SKM-1 treated with dmso at 0.1 percent for 144 hours (cell line): ENCODE data around the gene CHIC2.

Source experiments
- DNase-seq: peaks from one replicate; lab custom pipeline; 2025; ENCODE audit not compliant: unreplicated experiment; lab: John Stamatoyannopoulos, UW

Gene CHIC2

DNA sequence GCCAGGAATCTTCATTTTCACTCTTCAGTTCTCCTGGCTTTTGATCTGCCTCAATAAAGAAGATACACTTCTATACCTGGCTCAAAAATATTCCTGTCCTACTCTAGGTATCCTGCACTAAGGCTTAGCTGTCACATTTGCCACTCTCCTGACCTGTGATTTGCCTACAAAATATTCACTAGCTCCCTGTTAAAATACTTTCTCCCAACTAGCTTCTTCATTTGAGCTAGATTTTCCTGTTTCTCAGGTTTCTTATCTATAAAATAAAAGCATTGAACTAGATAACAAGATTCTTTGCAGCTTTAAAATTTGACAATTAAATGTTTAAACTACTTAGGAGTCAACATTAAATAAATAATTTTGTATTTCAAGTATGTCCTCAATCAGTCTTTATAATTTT is 53.2 kb downstream of the CHIC2 start:
- DNase-seq, result no peak

DNA sequence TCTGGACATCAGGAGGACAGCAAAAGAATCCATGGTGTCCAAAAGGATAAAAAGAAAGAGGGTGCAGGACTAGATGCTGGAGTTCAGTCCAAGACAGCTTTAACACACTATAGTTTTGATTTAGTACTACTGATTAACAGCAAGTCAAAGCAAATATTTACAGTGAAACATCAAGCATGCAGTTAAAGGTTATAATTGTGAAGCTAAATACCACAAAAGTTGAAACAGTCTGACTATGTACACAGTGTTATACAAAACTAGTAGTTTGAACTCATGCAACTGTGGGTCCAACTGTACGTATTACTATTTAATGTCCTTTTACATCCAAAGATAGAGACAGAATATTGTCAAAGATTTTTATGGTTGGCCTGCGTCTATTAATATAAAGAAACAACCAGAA is 57.6 kb downstream of the CHIC2 start:
- no peak for DNase-seq

DNA sequence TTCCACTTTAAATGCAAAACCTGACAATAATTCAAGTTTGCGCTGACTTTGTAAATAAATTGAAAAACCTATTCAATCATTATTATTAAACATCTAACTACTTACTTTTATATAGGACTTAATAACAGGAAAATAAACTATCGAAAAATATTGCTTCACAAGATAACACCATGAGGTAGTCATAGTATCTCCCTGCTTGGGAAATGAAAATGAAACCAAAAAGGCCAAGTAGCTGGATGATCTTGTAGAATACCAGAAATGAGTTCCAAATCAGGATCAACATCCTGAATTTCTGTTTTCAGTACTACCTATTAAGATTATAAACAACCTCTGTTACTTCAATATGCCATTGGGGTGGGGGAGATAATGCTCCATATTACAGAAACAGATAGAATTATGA is 58.9 kb downstream of the CHIC2 start:
- DNase-seq, result no peak

DNA sequence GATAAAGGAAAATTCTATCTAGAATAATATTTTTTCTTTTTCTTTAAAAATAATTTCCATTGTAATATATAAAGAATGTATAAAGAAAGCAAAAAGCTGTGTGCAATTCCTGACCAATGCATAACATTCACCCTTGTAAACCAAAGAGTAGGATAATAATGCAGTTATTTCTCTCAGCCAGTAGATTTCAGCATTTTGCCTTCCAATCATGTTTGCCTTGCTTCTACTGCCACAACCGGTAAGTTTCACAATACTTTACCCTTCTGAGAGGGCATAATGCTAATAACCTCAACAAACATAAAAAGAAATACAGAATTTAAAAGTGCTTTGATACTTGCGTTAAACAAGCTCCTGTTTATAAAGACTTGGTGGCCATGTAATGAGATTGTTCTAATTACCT is 59.9 kb downstream of the CHIC2 start:
- no peak for DNase-seq

DNA sequence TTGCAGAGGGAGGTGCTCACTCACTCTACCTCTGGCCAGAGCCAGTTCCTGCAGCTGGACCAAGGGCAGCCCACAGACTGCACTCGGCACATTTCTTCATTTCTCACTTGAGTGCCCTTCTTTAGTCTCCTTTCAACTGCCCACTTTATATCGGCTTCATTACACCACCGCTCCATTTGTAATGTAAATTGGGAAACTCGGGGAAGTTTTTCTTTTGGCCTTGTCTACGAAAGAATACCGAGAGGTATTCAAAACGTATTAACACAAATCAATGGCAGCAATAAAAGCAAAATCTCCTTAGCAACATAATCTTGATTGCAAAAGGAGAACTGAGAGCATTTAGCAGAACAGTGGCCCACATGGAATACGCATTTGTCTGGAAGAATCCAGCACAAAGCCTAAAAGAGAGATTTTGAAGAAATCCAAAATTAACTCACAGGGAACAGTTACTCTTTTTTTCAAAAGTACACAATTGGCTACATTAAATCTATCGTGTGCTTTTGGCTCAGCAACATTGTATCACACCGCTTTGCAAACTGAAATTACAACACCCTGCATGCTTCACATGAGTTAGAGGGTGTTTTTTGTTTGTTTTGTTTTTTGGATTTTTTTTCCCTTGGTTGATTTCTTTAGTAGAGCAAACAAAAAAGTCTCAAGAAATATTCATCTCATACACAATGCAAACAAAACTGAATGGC is 62.6 kb downstream of the CHIC2 start:
- no peak for DNase-seq

DNA sequence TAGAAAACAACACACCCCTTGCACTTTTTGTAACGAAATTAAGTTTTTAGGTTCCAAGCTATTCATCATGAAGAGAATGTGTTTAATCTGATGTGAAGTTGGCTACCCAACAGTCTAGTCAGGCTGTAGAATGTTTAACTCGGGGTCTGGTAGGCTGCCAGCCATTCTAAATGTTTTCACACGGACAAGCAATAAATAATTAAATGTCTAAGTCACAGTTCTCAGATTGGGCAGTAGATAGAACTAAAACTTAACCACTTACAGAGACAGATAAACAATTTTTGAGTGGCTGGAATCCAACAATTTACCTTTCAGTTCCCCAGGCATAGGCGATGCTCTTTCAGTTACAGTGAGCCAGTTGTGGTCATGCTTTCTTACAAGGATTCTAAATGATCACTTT is 66.5 kb downstream of the CHIC2 start:
- DNase-seq, result no peak

DNA sequence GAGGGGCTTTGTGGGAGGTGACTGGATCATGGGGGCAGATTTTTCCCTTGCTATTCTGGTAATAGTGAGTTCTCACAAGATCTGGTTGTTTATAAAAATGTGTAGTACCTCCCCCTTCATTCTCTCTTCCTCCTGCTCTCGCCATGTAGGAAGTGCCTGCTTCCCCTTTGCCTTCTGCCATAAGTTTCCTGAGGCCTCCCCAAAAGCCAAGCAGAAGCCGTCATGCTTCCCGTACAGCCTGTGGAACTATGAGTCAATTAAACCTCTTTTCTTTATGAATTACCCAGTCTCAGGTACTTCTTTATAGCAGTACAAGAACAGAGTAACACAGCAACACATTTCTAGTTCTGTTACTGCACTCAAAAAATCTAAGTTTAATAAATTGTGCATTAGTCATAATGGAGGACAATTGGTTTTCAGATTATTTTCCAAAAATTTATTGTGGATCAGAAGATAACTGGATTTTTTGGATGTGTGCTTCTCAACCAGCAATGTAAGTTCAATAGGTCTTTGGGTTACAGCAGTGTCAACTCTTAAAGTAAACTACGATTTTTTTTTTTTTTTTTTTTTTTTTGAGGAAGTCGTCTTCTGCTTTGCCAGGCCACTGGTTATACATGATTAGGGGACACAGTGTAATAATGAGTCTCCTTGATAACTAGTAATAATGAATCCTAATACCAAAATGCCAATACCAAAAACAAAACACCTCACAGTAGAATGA is 69.9 kb downstream of the CHIC2 start:
- no peak for DNase-seq

DNA sequence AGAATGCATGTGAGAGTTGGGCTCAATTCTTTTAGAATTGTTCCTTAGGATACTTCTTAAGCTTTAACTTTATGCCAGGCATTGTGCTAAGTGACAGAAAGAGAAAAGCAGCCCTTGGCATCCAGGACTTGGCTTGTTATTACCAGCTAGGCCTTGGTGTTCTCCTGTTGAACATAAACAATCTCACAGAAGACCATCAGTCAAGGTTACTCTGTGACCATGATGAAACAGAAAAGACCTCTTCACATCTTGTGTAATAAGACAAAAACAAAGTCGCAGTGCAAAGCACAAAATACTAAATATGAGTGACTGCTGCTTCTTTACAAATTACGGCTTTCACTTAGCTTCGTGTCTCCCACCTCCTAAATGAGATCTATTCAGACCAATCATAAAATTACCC is 71.6 kb downstream of the CHIC2 start:
- DNase-seq, result no peak

DNA sequence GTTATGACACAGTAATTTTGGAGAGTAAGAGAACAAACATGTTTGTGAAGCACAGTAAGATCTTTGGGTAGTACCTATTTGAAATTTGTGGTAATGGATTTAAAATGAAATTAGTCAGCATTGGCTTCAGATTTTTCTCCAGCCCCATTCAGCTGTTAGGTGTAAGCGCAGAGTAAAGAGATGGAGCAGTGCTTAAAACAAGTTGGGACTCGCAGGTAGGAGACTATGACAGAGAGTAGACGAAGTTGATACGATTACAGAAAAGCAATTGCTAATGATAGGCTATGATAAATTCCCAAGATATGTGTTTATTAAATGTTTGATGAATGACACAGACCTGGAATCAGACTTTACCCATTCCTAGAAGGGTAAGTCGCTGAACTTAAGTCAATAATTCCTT is 72.6 kb downstream of the CHIC2 start:
- DNase-seq, result no peak

DNA sequence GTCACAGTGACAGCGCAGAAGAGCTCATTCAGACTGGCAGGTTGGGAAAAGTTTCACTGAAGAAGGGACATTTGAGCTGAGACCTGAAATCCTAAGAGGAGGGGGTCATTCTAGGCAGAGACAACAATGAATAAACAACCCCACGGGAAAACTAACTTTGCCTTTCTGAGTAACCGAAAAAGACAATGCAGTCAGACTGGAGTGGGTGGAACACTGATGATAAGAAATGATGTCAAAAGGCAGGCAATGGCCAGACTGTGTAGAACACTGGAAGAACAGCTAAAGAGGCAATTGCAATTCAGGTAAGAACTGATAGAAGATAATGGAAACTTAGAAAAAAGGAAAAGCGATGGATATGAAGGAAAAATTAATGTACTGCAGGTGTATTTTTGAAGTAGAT is 73.8 kb downstream of the CHIC2 start:
- DNase-seq, result no peak

DNA sequence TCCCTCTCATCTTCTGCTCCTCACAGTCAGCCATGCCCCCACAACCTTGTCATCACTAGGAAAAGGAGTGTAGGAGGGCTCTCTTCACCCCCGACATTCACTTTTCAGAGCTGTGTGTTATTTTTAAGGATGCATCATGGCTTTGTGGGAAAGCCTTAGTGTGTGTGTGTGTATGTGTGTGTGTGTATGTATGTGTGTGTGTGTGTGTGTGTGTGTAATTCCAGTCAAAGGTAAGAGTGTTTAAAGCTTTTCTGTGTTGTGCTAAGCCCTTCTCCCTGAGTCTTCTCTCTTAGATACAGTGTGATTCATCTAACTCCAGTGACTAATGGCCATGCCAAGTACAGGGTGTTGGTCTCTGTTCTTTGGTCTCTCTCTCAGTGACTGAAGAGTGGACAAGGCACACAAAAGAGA is 76.6 kb downstream of the CHIC2 start:
- DNase-seq, result no peak

DNA sequence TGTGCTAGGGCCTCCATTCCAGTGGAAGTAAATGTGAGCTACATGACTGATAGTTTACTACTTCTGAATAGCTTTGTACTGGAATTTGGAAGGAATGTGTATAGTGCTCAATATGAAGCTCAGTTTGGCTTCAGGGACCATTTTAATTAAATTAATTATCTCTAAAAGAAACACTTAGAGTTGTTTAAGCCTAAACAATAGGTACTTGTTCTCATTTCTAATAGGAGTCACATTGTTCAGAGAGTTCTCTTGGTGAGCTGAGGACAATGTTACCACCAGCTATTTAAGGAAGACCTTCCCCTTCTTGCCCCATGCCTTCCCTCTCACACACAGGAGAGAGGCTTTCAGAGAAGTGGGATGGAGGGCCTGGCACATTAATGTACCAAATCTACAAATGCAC is 78.3 kb downstream of the CHIC2 start:
- no peak for DNase-seq

DNA sequence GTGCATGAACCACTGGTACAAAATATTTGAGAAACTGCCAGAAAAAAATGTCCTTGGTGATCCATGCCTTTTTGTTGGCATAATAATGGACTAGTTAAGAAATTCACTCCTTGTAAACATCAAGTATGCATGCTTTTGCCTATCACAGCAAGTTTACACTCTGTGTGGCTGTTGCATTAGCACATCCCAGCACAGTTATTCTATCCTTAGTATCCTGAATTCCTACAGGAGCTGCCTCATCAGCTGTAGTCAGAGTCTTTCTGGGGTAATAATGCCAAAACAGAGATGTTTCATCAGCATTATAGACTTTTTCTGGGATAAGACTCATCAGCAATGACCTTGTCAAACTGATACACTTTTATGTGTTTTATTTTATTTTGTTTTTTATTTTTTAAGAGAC is 82.8 kb downstream of the CHIC2 start:
- DNase-seq, result no peak

DNA sequence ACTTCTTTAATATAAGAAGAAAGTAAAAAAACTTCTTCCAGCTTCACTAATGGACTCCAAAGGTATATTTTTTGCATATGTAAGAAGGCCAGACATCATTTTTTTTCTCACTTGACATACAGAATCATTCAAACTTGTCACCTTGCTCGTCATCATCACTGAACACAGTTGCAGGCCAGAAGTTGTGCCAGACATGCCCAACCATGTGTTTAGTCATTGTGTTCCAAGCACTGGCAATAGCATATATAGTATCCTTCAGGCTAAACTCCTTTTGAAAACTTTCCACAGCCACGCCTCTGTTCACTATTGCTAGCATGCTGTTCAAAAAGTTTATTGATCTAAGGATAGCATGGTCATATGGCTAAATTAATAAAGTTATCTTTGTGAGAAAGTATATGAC is 83.3 kb downstream of the CHIC2 start:
- no peak for DNase-seq

DNA sequence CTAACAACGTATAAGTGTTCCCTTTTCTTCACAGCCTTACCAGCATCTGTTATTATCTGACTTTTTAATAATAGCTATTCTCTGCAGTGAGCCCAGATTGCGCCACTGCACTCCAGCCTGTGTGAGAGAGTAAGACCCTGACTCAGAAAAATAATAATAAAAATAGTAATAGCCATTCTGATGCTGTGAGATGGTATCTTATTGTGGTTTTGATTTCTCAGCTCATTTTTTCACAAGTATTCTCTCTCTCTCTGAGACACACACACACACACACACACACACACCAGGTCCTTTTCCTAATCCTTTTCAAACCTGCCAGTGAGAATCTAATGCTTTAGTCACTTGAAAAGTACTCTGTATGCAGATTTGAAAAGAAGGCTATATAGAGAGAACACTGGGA is 89.8 kb downstream of the CHIC2 start:
- DNase-seq, result no peak

DNA sequence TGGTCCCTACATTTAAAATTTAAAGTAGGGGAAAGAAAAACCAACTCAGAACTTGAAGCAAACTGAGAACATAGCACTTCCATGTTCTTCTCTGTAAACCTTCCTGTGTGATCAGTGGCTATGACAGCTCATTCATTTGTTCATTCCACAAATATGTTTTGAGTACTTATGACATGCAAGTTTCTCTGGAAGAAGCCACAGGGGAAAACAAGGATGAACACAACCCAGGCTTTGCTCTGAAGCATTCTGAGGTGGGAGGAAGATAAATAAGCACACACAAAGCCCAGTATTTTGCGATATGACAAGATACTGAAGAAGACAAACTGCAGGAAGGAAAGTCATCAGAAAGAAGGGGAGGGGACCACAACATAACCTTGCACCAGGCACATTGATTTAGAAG is 96.4 kb downstream of the CHIC2 start:
- no peak for DNase-seq

DNA sequence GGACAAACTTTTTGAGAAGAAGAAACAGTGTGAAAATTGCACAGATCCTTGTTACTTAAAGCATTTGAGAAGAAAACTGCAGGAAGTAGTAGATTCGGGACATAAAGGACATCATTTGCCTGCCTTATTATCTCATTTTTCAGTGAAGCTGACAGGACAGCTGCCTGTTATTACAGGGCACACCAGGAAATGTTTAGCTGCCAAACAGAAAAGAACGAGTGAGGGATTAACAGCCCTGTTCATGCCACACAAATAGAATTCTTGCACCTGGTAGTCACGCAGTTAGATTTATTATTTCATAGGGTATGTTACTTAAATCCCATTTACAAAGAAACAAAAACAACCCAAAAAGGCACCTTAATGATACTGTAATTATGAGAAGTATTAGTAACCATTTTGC is 100.6 kb downstream of the CHIC2 start:
- DNase-seq, result no peak

DNA sequence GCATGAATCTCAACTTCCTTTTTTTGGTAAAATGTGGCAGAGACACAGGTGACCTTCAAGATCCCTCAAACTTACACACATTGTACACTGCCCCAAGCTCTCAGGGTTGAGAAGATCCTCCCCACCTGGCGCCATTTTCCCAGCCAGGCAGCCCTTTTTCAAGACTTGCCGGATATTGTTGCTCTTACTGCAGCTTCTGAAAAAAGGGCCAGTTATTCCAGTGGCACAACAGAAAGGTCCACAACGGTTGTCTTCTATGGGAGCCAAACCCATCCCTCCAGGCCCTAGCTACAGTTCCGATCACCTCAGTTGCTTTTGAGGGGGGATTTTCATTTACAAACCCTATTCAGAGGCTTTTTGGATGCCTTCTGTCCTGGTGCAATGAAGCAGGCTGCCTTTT is 101.1 kb downstream of the CHIC2 start:
- no peak for DNase-seq

DNA sequence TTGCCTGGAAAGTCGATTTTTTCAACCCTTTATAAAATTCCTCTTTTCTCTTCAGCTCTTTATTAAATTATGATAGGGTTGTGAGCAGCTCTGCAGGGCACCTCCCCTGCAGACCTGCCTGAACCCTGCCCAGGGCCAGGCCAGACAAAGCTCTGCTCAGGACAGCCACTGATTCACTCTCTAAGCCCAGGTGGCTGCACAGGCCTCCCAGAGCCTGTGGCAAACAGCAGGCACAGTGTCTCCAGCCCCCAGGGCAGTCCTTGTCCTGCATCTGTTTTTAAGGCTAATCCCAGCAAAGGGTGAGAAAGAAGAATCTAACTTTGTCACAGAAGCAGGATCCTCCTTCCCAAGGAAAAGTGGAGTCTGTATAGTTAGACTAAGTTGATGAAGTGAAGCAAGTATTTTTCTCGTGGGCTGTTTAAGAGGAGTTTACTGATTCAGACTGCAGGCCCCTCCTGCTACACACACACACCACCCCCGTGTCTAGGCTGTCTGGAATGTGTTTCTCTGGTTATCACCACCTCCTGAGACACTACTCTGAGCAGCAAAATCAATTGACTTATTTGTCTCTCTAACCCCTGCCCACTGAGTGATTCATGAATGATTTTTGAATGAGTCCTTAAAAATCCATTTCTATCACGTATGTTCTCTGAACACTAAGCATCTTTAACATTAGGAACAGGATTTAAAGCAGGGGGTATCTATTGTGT is 101.7 kb downstream of the CHIC2 start:
- DNase-seq, result no peak

DNA sequence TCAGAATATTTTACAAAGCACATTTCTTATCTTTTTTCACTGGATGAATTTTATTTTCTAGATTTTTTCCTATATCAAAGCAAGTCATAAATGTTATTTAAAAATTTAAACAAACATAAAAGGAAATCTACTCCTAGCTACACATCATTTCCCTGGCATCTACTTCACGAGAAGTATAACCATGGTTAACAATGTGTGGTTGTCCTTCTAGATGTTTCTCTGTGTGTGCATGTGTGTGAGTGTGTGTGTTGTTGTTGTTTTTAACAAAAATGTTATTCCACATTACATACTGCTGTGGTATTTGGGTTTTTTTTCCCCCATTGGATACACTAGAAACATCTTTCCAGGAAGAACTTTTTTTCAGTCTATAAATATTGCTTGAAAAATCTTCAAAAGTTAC is 103.1 kb downstream of the CHIC2 start:
- no peak for DNase-seq

DNA sequence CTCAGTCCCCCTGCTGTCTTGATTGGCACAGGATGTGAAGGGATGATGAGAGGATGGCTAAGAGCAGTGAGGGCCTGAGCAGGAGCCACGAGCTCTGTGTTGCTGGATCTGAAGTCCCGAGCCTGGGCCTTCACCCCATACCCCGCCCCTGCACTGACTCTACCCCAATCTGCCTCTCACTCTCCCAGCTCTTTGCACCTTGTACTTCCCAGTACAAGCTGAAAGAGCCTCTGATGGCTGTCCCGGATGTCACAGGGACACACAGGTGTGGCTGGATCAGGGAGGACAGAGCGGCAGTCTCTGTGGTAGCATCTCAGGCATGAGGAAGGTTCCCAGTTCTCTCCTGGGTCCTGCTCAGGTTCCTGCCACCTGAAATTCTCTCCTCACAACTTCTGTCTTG is 103.6 kb downstream of the CHIC2 start:
- DNase-seq, result no peak
